CD4-positive, alpha-beta memory T cell (primary cell): ENCODE data around the gene RBP7. TPM values are rescaled to one million over a fixed set of nuclear protein-coding genes. Genes with fewer than 3 reads are reported as not detected.

Source experiments
- CTCF ChIA-PET: fragments of 350-600 bp; sonication (Branson Sonifier 250); formaldehyde crosslinking; loops from one replicate; lab custom pipeline; 2021; ENCODE audit warnings: inconsistent platforms; ENCODE audit not compliant: partially characterized antibody; lab: Charles Lee
- POLR2A ChIA-PET: fragments of 350-600 bp; sonication (Branson Sonifier 250); formaldehyde crosslinking; loops from one replicate; lab custom pipeline; 2021; ENCODE audit not compliant: partially characterized antibody; lab: Charles Lee
- DNase-seq, 5 donors: peaks; one replicate each; pipeline versions ENCODE4 v3.0.0 to v3.0.0-alpha.2; 2020 to 2022; ENCODE audit warnings: mixed read lengths in 1 of 5
- H3K27ac ChIP-seq: one replicate; pipeline ENCODE4 v1.7.0; 2013; ENCODE audit warnings: low read depth, low read length
- H3K27me3 ChIP-seq: 2 replicates; pipeline ENCODE4 v1.7.0; 2013; ENCODE audit warnings: mild to moderate bottlenecking, low read length, moderate library complexity; ENCODE audit not compliant: insufficient read depth
- H3K36me3 ChIP-seq: 2 replicates; pipeline ENCODE4 v1.7.0; 2013; ENCODE audit warnings: mild to moderate bottlenecking, low read length, moderate library complexity; ENCODE audit not compliant: insufficient read depth
- H3K4me1 ChIP-seq: 2 replicates; pipeline ENCODE4 v1.7.0; 2013; ENCODE audit warnings: mild to moderate bottlenecking, low read length, moderate library complexity; ENCODE audit not compliant: insufficient read depth
- H3K4me3 ChIP-seq, 2 donors: one replicate each; pipeline ENCODE4 v1.7.0; 2013; ENCODE audit warnings: low read length in 2 of 2, mild to moderate bottlenecking in 1 of 2
- H3K9me3 ChIP-seq, 2 donors: one replicate each; pipeline ENCODE4 v1.7.0; 2013; ENCODE audit warnings: low read length in 2 of 2, control low read depth in 1 of 2; ENCODE audit not compliant: control insufficient read depth in 1 of 2
- H3K27ac Mint-ChIP-seq, 7 donors: one replicate each; pipeline ENCODE4 v1.8.0; 2020 to 2021; ENCODE audit warnings: mixed read lengths in 7 of 7, mild to moderate bottlenecking in 6 of 7, inconsistent platforms in 3 of 7, moderate library complexity in 3 of 7
- H3K27me3 Mint-ChIP-seq, 2 donors: one replicate each; pipeline ENCODE4 v1.8.0; 2020 to 2021; ENCODE audit warnings: mixed read lengths in 2 of 2
- H3K36me3 Mint-ChIP-seq, 2 donors: one replicate each; pipeline ENCODE4 v1.8.0; 2020 to 2021; ENCODE audit warnings: mixed read lengths in 2 of 2, inconsistent platforms in 1 of 2, mild to moderate bottlenecking in 1 of 2
- H3K4me1 Mint-ChIP-seq, 4 donors: one replicate each; pipeline ENCODE4 v1.8.0; 2020 to 2021; ENCODE audit warnings: mixed read lengths in 4 of 4, mild to moderate bottlenecking in 1 of 4
- H3K4me3 Mint-ChIP-seq, 8 donors: one replicate each; pipeline ENCODE4 v1.8.0; 2020 to 2021; ENCODE audit warnings: mixed read lengths in 8 of 8, mild to moderate bottlenecking in 7 of 8, moderate library complexity in 6 of 8, inconsistent platforms in 3 of 8
- H3K9me3 Mint-ChIP-seq, 8 donors: one replicate each; pipeline ENCODE4 v1.8.0; 2020 to 2021; ENCODE audit warnings: mixed read lengths in 8 of 8, mild to moderate bottlenecking in 5 of 8, inconsistent platforms in 3 of 8, moderate library complexity in 1 of 8
- intact Hi-C: fragments of 100-400 bp; cut with micrococcal nuclease; formaldehyde crosslinking; loops from one replicate; pipeline ENCODE4 v1.15.1; 2023
- polyA plus RNA-seq, 2 donors: library from polyadenylated mRNA; unstranded; fragments of 300-500 nt; fragmentation: Illumina TruSeq; gene quantifications; one replicate each; pipeline ENCODE4 v1.2.3, GENCODE V29; 2021
- total RNA-seq, 2 experiments: library from RNA; stranded (reverse); gene quantifications; one replicate each; pipeline ENCODE4 v1.2.3, GENCODE V29; 2021

Gene RBP7
- total RNA-seq = not detected
- polyA plus RNA-seq = not detected

GRCh38 chr1:9996624-9997582 is at the start of gene RBP7:
RBP7 (plus strand) TSS chr1:9997228; CDS start chr1:9997259, 31 bp downstream.
- peaks cover 23 to 29% of the 10 kb centered on the region in 2 donors for H3K27me3 Mint-ChIP-seq
- H3K9me3 Mint-ChIP-seq = peaks cover 0 to 11% (median 7%) of the 10 kb centered on the region in 8 donors
- Histone ChIP-seq H3K4me1 (peaks cover 6% of the 10 kb centered on the region), H3K9me3 (no peaks in the 10 kb centered on the region), H3K36me3 (no peaks in the 10 kb centered on the region), H3K27me3 (peaks cover 15% of the 10 kb centered on the region), H3K4me3 (no peak within 1 kb of the TSS), H3K27ac (no peak within 1 kb of the TSS)
- ChIA-PET POLR2A (no interaction called here), CTCF (no interaction called here)
- intact Hi-C loops = loop anchor here (5.0 kb wide), 1 partner anchor 45 kb away; no protein-coding TSS in a partner anchor
- no peak within 1 kb of the TSS for H3K27ac Mint-ChIP-seq
- peak within 1 kb of the TSS; percentile 80 to 91 (median 86) for H3K4me3 Mint-ChIP-seq
- DNase-seq = peak in 1 of 5 donors; percentile 6
- H3K4me1 Mint-ChIP-seq = peaks cover 6 to 12% (median 9%) of the 10 kb centered on the region in 4 donors
- no peaks in the 10 kb centered on the region for H3K36me3 Mint-ChIP-seq

GRCh38 chr1:9957726-9958125 is 39.3 kb upstream of the RBP7 start:
- Mint-ChIP-seq H3K27ac (no peak overlapping the region), H3K9me3 (no peaks in the 10 kb centered on the region), H3K4me3 (no peak overlapping the region), H3K36me3 (no peaks in the 10 kb centered on the region), H3K4me1 (no peaks in the 10 kb centered on the region), H3K27me3 (no peaks in the 10 kb centered on the region)
- no peaks in the 10 kb centered on the region for H3K4me1 ChIP-seq
- H3K27me3 ChIP-seq = no peaks in the 10 kb centered on the region
- no peak overlapping the region for H3K4me3 ChIP-seq
- ChIA-PET POLR2A (no interaction called here), CTCF (no interaction called here)
- intact Hi-C loops = no loop called here
- DNase-seq = no peak
- H3K9me3 ChIP-seq = no peaks in the 10 kb centered on the region
- H3K27ac ChIP-seq = no peak overlapping the region
- H3K36me3 ChIP-seq = no peaks in the 10 kb centered on the region

- no peaks in the 10 kb centered on the region for H3K27me3 ChIP-seq
- H3K4me1 Mint-ChIP-seq = no peaks in the 10 kb centered on the region
- ChIA-PET POLR2A (no interaction called here), CTCF (interaction anchor here (1.2 kb wide), 1 partner anchor 83 kb away, joined by 3 read pairs; no protein-coding TSS in a partner anchor)
- H3K9me3 Mint-ChIP-seq = peaks cover 0 to 2% (median 0%) of the 10 kb centered on the region in 8 donors
- H3K27ac ChIP-seq = no peak overlapping the region
- no peaks in the 10 kb centered on the region for H3K4me1 ChIP-seq
- no peak overlapping the region for H3K4me3 Mint-ChIP-seq
- no peak overlapping the region for H3K27ac Mint-ChIP-seq
- H3K4me3 ChIP-seq = no peak overlapping the region
- DNase-seq = no peak
- intact Hi-C loops = no loop called here
- no peaks in the 10 kb centered on the region for H3K36me3 Mint-ChIP-seq
- no peaks in the 10 kb centered on the region for H3K9me3 ChIP-seq
- H3K27me3 Mint-ChIP-seq = no peaks in the 10 kb centered on the region
- H3K36me3 ChIP-seq = no peaks in the 10 kb centered on the region
These were observed 37.0 kb upstream of the RBP7 start for GRCh38 chr1:9960011-9960410.

- H3K4me3 ChIP-seq = no peak overlapping the region
- DNase-seq = no peak
- ChIA-PET CTCF (interaction anchor here (1.2 kb wide), 1 partner anchor 92 kb away, joined by 3 read pairs; no protein-coding TSS in a partner anchor), POLR2A (no interaction called here)
- no peaks in the 10 kb centered on the region for H3K4me1 ChIP-seq
- no peaks in the 10 kb centered on the region for H3K27me3 ChIP-seq
- no peaks in the 10 kb centered on the region for H3K9me3 ChIP-seq
- H3K9me3 Mint-ChIP-seq = peaks cover 0 to 2% (median 0%) of the 10 kb centered on the region in 8 donors
- no peaks in the 10 kb centered on the region for H3K36me3 Mint-ChIP-seq
- peak overlapping the region in 1 of 7 donors; percentile 53 for H3K27ac Mint-ChIP-seq
- H3K4me1 Mint-ChIP-seq = no peaks in the 10 kb centered on the region
- H3K4me3 Mint-ChIP-seq = no peak overlapping the region
- H3K27me3 Mint-ChIP-seq = no peaks in the 10 kb centered on the region
- no peak overlapping the region for H3K27ac ChIP-seq
- no peaks in the 10 kb centered on the region for H3K36me3 ChIP-seq
- intact Hi-C loops = no loop called here
These were observed 36.1 kb upstream of the RBP7 start for GRCh38 chr1:9960706-9961562.

- intact Hi-C loops = no loop called here
- Mint-ChIP-seq H3K36me3 (peaks cover 11 to 14% of the 10 kb centered on the region in 2 donors), H3K4me3 (no peak overlapping the region), H3K4me1 (no peaks in the 10 kb centered on the region), H3K9me3 (no peaks in the 10 kb centered on the region), H3K27me3 (no peaks in the 10 kb centered on the region), H3K27ac (no peak overlapping the region)
- no peaks in the 10 kb centered on the region for H3K36me3 ChIP-seq
- no peaks in the 10 kb centered on the region for H3K4me1 ChIP-seq
- H3K4me3 ChIP-seq = no peak overlapping the region
- no peak overlapping the region for H3K27ac ChIP-seq
- ChIA-PET POLR2A (no interaction called here), CTCF (no interaction called here)
- H3K27me3 ChIP-seq = no peaks in the 10 kb centered on the region
- H3K9me3 ChIP-seq = no peaks in the 10 kb centered on the region
- DNase-seq = no peak
These were observed 12.8 kb upstream of the RBP7 start for GRCh38 chr1:9984253-9984652.

- H3K36me3 Mint-ChIP-seq = peaks cover 11 to 12% of the 10 kb centered on the region in 2 donors
- intact Hi-C loops = no loop called here
- ChIA-PET POLR2A (no interaction called here), CTCF (interaction anchor here (0.6 kb wide), 1 partner anchor 182 kb away, joined by 3 read pairs; no protein-coding TSS in a partner anchor)
- H3K27me3 Mint-ChIP-seq = no peaks in the 10 kb centered on the region
- H3K9me3 Mint-ChIP-seq = no peaks in the 10 kb centered on the region
- Histone ChIP-seq H3K27ac (no peak overlapping the region), H3K4me3 (no peak overlapping the region), H3K27me3 (no peaks in the 10 kb centered on the region), H3K9me3 (no peaks in the 10 kb centered on the region), H3K4me1 (no peaks in the 10 kb centered on the region), H3K36me3 (no peaks in the 10 kb centered on the region)
- H3K27ac Mint-ChIP-seq = no peak overlapping the region
- DNase-seq = no peak
- H3K4me1 Mint-ChIP-seq = no peaks in the 10 kb centered on the region
- H3K4me3 Mint-ChIP-seq = no peak overlapping the region
These were observed 12.0 kb upstream of the RBP7 start for GRCh38 chr1:9985001-9985400.

GRCh38 chr1:9989773-9990172 is 7.3 kb upstream of the RBP7 start:
- no peak for DNase-seq
- H3K4me1 Mint-ChIP-seq = peaks cover 0 to 4% (median 0%) of the 10 kb centered on the region in 4 donors
- intact Hi-C loops = no loop called here
- Histone ChIP-seq H3K4me1 (peaks cover 4% of the 10 kb centered on the region), H3K9me3 (no peaks in the 10 kb centered on the region), H3K27ac (no peak overlapping the region), H3K36me3 (no peaks in the 10 kb centered on the region), H3K27me3 (no peaks in the 10 kb centered on the region), H3K4me3 (no peak overlapping the region)
- peaks cover 6 to 10% of the 10 kb centered on the region in 2 donors for H3K27me3 Mint-ChIP-seq
- no peaks in the 10 kb centered on the region for H3K36me3 Mint-ChIP-seq
- no peak overlapping the region for H3K27ac Mint-ChIP-seq
- peaks cover 0 to 2% (median 0%) of the 10 kb centered on the region in 8 donors for H3K9me3 Mint-ChIP-seq
- ChIA-PET POLR2A (no interaction called here), CTCF (no interaction called here)
- no peak overlapping the region for H3K4me3 Mint-ChIP-seq
